Astrocyte (in vitro differentiated cells and primary cell): ENCODE data around the gene RC3H2. TPM values are rescaled to one million over a fixed set of nuclear protein-coding genes. Genes with fewer than 3 reads are reported as not detected.

Experiments used
- DNase-seq: peaks from one replicate; pipeline ENCODE4 v3.0.0-alpha.2; 2010; ENCODE audit warnings: low read depth
- FAIRE-seq: peaks from 2 replicates; lab custom pipeline; 2011; peaks lifted over from hg19 to GRCh38; lab: Jason Lieb, UNC
- H2AFZ ChIP-seq: 2 replicates; pipeline ENCODE4 v1.6.0; 2012; ENCODE audit warnings: low read depth, low read length, inconsistent platforms
- H3K27ac ChIP-seq: 2 replicates; pipeline ENCODE4 v1.5.1; 2011; ENCODE audit warnings: low read depth, low read length, inconsistent platforms
- H3K27me3 ChIP-seq: 2 replicates; pipeline ENCODE4 v1.6.0; 2011; ENCODE audit warnings: low read length, inconsistent platforms; ENCODE audit not compliant: insufficient read depth
- H3K36me3 ChIP-seq: 2 replicates; pipeline ENCODE4 v1.5.1; 2011; ENCODE audit warnings: low read length, inconsistent platforms; ENCODE audit not compliant: insufficient read depth
- H3K4me1 ChIP-seq: 2 replicates; pipeline ENCODE4 v1.5.1; 2011; ENCODE audit warnings: low read length, inconsistent platforms; ENCODE audit not compliant: insufficient read depth
- H3K4me2 ChIP-seq: 2 replicates; pipeline ENCODE4 v1.6.0; 2012; ENCODE audit warnings: low read length, inconsistent platforms
- H3K4me3 ChIP-seq: 2 replicates; pipeline ENCODE4 v1.5.1; 2011; ENCODE audit warnings: low read depth, mild to moderate bottlenecking, low read length, inconsistent platforms; ENCODE audit not compliant: insufficient read depth
- H3K79me2 ChIP-seq: 2 replicates; pipeline ENCODE4 v1.6.0; 2012; ENCODE audit warnings: mild to moderate bottlenecking, low read length, inconsistent platforms; ENCODE audit not compliant: insufficient read depth
- H3K9ac ChIP-seq: 2 replicates; pipeline ENCODE4 v1.6.0; 2012; ENCODE audit warnings: mild to moderate bottlenecking, low read length, inconsistent platforms
- H3K9me3 ChIP-seq: 2 replicates; pipeline ENCODE4 v1.5.1; 2012; ENCODE audit warnings: low read depth, mild to moderate bottlenecking, low read length, inconsistent platforms; ENCODE audit not compliant: insufficient read depth
- H4K20me1 ChIP-seq: 2 replicates; pipeline ENCODE4 v1.6.0; 2012; ENCODE audit warnings: low read length, inconsistent platforms; ENCODE audit not compliant: insufficient read depth
- H3K27ac Mint-ChIP-seq: one replicate; pipeline ENCODE4 v1.8.0; 2021; ENCODE audit warnings: mild to moderate bottlenecking, mixed read lengths; ENCODE audit not compliant: unreplicated experiment
- H3K27me3 Mint-ChIP-seq: one replicate; pipeline ENCODE4 v1.8.0; 2021; ENCODE audit warnings: low read depth, mixed read lengths; ENCODE audit not compliant: unreplicated experiment
- H3K36me3 Mint-ChIP-seq: one replicate; pipeline ENCODE4 v1.8.0; 2021; ENCODE audit warnings: low read depth, mixed read lengths; ENCODE audit not compliant: unreplicated experiment
- H3K4me1 Mint-ChIP-seq: one replicate; pipeline ENCODE4 v1.8.0; 2021; ENCODE audit warnings: low read depth, mixed read lengths; ENCODE audit not compliant: unreplicated experiment
- H3K4me3 Mint-ChIP-seq: one replicate; pipeline ENCODE4 v1.8.0; 2021; ENCODE audit warnings: mild to moderate bottlenecking, moderate library complexity, mixed read lengths; ENCODE audit not compliant: unreplicated experiment
- H3K9me3 Mint-ChIP-seq: one replicate; pipeline ENCODE4 v1.8.0; 2021; ENCODE audit warnings: mild to moderate bottlenecking, mixed read lengths; ENCODE audit not compliant: unreplicated experiment
- EZH2 ChIP-seq: IDR thresholded peaks from 2 replicates; pipeline ENCODE4 v1.6.1; 2012; ENCODE audit warnings: mild to moderate bottlenecking, low read length, inconsistent platforms; ENCODE audit not compliant: insufficient read depth
- total RNA-seq: library from RNA; stranded (reverse); gene quantifications from 2 replicates; pipeline ENCODE4 v1.2.1, GENCODE V29; 2021
- TF ChIP-seq, protein P1 (sequence below): IDR thresholded peaks from 2 replicates; pipeline ENCODE4 v1.5.1; 2011; ENCODE audit warnings: low read depth, mild to moderate bottlenecking, inconsistent platforms, low read length, moderate library complexity; ENCODE audit not compliant: insufficient read depth

Gene RC3H2
- total RNA-seq, 1 donor from 2014 or later = 69.0 TPM

DNA sequence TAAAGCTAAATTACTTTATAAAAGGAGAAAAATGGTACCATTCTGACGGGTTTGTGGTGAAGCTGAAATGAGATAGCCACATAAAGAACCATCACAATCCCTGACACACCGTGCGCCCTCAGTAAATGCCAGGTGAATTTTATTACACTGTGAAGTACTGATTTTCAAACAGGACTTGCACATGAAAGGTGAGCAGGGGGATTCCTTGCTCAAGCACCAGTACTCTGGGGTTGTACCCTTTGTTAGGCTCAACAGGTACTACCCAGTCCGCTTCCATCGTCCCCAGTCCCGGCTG lies 35.2 kb upstream of the RC3H2 start:
- peak overlapping the region; percentile 51 for H3K27ac Mint-ChIP-seq
- Histone ChIP-seq H3K36me3 (peaks cover 4% of the 10 kb centered on the region), H3K9ac (peak overlapping the region; percentile 35), H3K27me3 (no peaks in the 10 kb centered on the region), H3K4me1 (peaks cover 7% of the 10 kb centered on the region), H2AFZ (peak overlapping the region; percentile 88), H3K79me2 (peaks cover 61% of the 10 kb centered on the region), H3K9me3 (no peaks in the 10 kb centered on the region), H3K4me3 (peak overlapping the region; percentile 37), H3K4me2 (peak overlapping the region; percentile 80), H3K27ac (peak overlapping the region; percentile 35), H4K20me1 (peaks cover 37% of the 10 kb centered on the region)
- H3K4me1 Mint-ChIP-seq = peaks cover 19% of the 10 kb centered on the region
- H3K4me3 Mint-ChIP-seq = peak overlapping the region; percentile 80
- peaks cover 2% of the 10 kb centered on the region for H3K36me3 Mint-ChIP-seq
- DNase-seq (no peak), FAIRE-seq (no peak)
- H3K9me3 Mint-ChIP-seq = no peaks in the 10 kb centered on the region
- no peak for TF ChIP-seq EZH2
- TF ChIP-seq, protein P1, sequence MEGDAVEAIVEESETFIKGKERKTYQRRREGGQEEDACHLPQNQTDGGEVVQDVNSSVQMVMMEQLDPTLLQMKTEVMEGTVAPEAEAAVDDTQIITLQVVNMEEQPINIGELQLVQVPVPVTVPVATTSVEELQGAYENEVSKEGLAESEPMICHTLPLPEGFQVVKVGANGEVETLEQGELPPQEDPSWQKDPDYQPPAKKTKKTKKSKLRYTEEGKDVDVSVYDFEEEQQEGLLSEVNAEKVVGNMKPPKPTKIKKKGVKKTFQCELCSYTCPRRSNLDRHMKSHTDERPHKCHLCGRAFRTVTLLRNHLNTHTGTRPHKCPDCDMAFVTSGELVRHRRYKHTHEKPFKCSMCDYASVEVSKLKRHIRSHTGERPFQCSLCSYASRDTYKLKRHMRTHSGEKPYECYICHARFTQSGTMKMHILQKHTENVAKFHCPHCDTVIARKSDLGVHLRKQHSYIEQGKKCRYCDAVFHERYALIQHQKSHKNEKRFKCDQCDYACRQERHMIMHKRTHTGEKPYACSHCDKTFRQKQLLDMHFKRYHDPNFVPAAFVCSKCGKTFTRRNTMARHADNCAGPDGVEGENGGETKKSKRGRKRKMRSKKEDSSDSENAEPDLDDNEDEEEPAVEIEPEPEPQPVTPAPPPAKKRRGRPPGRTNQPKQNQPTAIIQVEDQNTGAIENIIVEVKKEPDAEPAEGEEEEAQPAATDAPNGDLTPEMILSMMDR = no peak
- no peaks in the 10 kb centered on the region for H3K27me3 Mint-ChIP-seq

DNA sequence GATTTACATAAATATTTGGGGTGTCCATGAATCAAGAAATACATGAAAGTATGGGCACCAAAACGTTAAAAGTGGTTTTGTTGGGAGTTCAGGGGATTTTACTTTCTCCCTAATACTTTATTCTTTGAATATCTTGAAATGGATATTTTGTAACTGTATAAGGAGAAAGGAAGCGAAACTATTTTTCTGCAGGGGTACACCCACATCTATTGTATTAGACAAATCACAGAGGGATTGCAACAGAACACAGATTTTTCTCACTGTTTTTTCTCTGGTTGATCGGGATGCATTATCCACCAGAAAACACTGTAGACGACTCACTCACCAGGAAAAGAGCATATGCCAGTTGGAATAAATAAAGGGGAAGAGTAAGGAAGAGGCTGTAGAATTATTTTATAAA lies 34.4 kb upstream of the RC3H2 start:
- Histone ChIP-seq H3K4me1 (peaks cover 7% of the 10 kb centered on the region), H4K20me1 (peaks cover 33% of the 10 kb centered on the region), H3K4me3 (no peak overlapping the region), H2AFZ (no peak overlapping the region), H3K9ac (no peak overlapping the region), H3K27me3 (no peaks in the 10 kb centered on the region), H3K36me3 (peaks cover 4% of the 10 kb centered on the region), H3K9me3 (no peaks in the 10 kb centered on the region), H3K4me2 (no peak overlapping the region), H3K79me2 (peaks cover 61% of the 10 kb centered on the region), H3K27ac (no peak overlapping the region)
- DNase-seq (no peak), FAIRE-seq (no peak)
- H3K36me3 Mint-ChIP-seq = no peaks in the 10 kb centered on the region
- H3K4me1 Mint-ChIP-seq = peaks cover 18% of the 10 kb centered on the region
- peak overlapping the region; percentile 42 for H3K4me3 Mint-ChIP-seq
- TF ChIP-seq, protein P1 = no peak
- TF ChIP-seq EZH2 = no peak
- H3K27ac Mint-ChIP-seq = no peak overlapping the region
- H3K27me3 Mint-ChIP-seq = no peaks in the 10 kb centered on the region
- H3K9me3 Mint-ChIP-seq = no peaks in the 10 kb centered on the region

DNA sequence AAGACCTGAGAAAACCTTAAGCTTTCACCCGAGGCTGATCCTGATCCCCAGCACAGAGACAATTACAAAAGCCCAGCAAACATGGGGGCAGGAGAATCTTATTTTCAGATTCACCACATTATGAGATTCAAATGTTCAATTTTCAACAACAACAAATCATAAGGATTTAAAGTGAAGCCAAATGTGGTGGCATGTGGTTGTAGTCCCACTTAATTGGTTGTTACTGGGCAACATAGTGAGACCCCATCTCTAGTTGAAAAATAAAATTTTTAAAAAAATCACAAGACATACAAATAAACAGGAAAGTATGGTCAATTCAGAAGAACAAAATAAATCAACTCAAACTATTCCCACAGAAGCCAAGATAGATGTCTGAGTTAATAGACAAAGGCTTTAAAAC lies 31.7 kb upstream of the RC3H2 start:
- no peak for FAIRE-seq
- no peaks in the 10 kb centered on the region for H3K36me3 Mint-ChIP-seq
- H3K4me3 Mint-ChIP-seq = no peak overlapping the region

More for the DNA sequence above, 31.7 kb upstream of the RC3H2 start:
- no peak overlapping the region for H2AFZ ChIP-seq
- H3K4me1 ChIP-seq = peaks cover 4% of the 10 kb centered on the region
- H3K27me3 Mint-ChIP-seq = no peaks in the 10 kb centered on the region
- H3K9ac ChIP-seq = no peak overlapping the region
- no peak overlapping the region for H3K4me3 ChIP-seq
- peaks cover 13% of the 10 kb centered on the region for H3K4me1 Mint-ChIP-seq
- peaks cover 62% of the 10 kb centered on the region for H3K79me2 ChIP-seq
- H3K27me3 ChIP-seq = no peaks in the 10 kb centered on the region
- no peak overlapping the region for H3K4me2 ChIP-seq
- no peaks in the 10 kb centered on the region for H3K9me3 ChIP-seq
- H3K9me3 Mint-ChIP-seq = no peaks in the 10 kb centered on the region
- peaks cover 4% of the 10 kb centered on the region for H3K36me3 ChIP-seq
- H4K20me1 ChIP-seq = peaks cover 15% of the 10 kb centered on the region
- DNase-seq = no peak
- H3K27ac Mint-ChIP-seq = no peak overlapping the region
- TF ChIP-seq, protein P1 = no peak
- TF ChIP-seq EZH2 = no peak
- H3K27ac ChIP-seq = no peak overlapping the region
